Middle frontal gyrus (tissue), 1 donor: ENCODE measurements around the gene ZNF385B.

ENCODE experiments used
- DNase-seq: peaks from one replicate; pipeline ENCODE4 v3.0.0-alpha.2; 2015; ENCODE audit warnings: low spot score; ENCODE audit errors: extremely low spot score

ZNF385B gene

DNA sequence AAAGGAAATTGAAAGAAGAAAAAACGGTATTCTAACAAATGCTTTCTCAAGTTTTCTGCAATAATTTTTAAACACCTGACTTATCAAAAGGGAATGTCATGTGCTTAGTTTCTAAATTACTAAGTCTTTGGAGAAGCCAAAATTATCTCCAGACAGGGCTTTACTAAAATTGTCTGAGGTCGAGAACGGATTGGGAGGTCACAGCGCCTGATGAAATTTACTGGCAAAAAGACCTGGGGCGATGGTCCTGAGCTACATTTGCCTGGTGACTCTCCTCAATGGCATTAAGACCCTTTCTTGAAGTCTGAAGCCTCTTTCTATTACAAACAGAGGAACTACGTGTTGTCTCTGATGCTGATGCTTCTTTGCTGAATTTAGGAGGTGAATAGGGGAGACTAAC, 305.0 kb downstream of the ZNF385B start:
- DNase-seq: no peak

DNA sequence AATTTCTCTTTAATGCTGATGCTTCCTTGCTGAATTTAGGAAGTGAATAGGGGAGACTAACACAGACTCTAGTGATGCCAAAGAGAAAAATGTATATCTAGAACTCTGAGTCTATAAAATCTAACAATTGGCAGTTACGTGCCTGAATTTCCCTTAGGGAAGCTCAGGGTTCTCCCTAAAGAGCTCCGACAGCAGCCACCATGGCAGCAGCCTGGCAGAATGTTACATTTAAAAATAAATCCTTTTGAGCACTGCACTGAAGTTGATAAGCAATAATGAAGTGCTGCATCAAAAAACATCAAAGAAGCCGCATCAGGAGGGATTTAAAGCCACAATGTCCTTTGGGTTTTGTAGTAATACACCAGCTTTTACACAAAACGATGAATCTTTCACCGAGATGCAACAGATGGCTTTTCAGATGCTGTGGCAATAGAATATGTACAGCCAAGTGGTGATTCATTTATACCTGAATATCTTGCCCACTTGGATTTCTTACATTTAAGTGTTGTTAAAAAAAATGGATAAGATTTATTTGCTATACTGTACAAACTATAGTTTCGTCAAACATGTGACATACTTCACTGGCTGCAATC, 305.6 kb downstream of the ZNF385B start:
- DNase-seq: no peak

DNA sequence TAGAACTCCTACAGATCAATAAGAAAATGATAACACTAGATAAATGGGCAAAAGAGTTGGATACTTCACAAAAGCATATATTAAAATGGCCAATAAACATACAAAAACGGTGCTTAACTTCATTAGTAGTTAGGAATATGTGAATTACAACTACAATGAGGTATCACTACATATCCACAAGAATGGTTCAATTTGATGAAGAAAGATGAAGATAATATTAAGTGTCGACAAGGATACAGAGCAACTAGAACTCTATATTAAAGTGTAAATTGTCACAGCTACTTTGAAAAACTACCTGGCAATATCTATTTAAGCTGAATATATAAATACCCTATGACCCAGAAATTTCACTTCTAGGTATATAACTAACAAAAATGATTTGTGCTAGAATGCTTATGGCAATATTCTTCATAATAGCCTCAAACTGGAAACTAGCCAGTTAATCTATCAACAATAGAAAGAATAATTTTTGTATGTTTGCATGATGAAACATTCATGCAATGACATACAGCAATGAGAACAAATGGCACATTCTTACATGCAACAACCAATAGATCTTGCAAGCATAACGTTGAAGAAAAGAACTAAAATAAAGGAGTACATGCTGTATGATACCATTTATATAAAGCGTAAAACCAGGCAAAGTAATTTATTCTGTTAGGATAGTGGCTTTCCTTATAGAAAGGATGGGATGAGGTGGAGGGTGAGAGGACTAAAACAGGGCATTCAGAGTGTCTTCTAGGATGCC, 306.6 kb downstream of the ZNF385B start:
- no peak for DNase-seq

DNA sequence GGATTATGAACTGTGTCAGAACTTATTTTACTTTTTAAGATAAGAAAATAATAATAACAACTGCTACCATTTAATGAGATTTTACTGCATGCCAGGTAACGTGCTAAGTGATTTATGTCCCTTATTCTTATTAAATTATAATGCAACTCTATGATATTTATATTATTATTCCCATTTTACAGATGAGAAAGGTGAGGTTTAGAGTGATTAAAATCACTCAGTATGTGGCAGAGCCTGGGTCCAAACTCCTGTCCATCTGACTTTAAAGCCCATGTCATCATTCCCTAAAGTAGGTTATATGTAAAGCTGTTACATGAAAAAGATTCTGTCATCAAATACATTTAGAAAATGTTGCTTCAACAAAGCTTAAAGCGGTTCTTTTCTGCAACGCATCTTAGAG, 308.0 kb downstream of the ZNF385B start:
- no peak for DNase-seq

DNA sequence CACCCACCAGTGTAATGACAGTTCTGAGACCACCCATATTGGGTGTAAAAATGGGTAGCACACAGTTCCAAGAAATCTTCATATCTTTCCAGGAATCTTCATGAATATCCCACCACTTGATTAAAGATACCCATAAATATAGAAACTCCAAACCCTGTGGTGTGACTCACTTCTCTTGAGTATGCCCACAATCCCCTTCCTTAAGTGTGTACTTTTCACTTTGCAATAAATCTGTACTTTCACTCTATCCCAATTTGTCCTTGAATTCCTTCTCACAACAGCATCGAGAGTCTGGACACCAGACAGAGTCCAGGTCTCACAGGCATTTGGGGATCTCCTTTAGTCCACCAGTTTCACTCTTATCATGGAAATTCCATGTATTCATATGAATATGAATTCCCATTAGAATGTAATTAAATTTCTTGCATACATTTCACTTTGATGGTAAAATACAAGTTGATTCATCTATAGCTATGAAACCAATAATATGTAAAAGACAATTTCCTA, 309.8 kb downstream of the ZNF385B start:
- DNase-seq: no peak

DNA sequence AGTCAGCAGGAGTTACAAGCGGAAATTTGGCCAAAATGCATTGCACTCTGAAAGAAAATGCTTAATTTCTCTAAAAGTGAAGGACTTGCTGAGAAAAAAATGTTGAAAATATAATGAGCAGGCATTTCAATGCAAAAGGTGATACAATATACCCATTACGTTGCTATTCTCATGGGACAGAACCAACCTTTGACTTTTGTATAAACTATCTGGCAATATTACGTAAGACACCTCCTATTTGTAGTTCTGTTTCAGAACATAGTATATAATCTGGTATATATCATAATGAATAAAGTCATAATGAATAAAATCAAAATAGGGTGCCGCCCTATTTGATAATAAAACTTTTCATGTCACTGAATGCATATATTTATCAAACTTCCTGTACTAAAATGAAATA, 310.6 kb downstream of the ZNF385B start:
- no peak for DNase-seq

DNA sequence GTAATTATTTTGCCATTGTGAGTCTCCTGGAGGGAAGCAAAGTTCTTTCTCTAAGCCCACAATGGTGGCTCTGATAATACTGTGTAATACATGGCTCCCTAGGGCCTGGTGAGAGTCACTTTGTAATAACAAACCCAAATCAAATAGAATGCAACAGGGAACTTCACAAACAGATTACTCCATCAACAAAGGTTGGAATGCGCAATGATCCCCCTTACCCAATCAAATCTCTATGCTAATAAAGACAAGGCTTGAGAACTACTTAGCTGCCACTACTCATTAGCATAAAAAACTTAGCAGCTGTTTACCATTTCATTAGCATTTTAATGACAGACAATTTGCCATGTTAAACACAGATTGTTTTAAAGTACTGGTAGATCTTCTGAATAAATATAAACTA, 311.2 kb downstream of the ZNF385B start:
- no peak for DNase-seq

DNA sequence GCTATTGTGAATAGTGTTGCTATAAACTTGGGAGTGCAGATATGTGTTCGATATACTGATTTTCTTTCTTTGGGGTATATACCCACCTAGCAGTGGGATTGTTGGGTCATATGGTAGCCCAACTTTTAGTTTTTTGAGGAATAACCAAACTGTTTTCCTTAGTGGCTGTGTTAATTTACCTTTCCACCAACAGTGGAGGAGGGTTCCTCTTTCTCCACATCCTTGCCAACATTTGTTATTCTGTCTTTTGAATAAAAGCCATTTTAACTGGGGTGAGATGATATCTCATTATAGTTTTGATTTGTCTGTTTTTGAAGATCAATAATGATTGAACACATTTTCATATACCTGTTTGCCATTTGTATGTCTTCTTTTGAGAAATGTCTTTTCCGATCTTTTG, 314.8 kb downstream of the ZNF385B start:
- DNase-seq: no peak

DNA sequence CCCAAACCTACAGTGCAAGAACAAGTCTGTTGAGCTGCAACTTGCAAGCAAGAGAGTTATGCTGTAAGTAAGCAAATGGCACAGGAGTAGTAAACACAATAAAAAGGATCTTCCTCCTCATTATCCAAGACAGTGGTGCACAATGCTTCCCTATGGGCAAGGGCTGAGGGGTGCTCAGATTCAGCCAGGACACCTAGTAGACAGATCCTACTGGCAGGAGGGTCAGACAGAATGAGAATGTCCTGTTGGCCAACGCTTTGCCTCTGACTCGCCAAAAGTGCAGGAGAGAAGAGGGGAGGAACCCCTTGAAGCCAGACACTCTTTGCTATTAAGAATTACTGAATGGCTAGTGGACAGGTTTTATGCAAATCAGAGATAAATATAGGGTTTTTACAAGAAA, 316.4 kb downstream of the ZNF385B start:
- DNase-seq: no peak

DNA sequence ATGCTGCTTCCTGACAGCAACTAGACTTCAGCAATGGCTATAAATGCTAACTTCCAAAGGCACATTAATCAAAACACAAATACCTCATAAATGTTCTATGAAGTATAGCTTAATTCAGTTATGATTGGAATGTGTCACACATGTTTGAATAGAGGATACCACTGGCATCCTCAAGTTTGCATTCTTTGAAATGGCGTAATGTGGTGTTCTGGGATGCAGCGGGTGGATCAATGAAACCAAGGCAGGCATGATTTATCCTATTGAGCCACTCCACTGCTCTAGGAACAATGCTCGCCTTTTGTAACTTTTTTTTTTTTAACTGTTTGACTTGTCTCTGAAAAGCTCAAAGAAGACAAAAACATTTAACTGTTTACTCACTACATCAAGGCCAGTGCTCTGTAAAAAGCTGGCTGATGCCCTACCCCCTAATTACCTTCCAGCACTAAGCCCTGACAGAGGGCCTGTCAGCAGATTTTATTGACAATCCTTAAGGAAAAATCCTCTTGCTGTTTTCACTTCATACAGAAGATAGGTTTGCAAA, 318.0 kb downstream of the ZNF385B start:
- no peak for DNase-seq

DNA sequence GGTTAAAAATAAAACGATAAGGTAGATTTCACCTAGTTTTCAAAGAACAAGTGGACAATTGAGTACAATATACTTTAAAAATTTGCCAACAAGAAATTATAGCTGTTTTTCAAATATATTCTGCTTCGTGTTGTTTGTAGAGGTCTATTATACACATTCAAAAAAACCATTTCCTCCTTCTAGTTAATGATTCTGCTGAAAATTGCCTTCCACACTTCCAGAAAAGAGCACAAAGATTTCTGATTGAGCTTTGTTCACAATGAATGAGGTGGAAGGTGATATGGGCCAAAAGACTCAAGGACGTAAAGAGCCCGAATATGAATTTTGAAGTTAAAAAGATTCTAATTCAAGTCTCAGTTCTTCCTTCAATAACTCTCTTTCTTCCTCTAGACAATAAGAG, 319.8 kb downstream of the ZNF385B start:
- no peak for DNase-seq

DNA sequence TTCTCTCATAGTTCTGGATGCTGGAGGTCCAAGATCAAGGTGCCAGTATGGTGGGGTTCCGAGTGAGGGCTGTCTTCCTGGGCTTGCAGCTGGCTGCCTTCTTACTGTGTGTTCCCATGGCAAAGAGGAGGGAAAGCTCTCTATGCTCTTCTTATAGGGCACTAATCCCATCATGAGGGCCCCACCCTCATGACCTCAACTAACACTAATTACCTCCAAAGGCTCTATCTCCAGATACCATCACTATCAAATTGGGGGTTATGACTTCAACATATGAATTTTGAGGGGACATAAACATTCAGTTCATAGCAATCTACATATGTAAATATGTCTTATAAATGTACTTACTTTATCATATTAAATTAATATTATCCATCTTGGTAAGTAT, 322.3 kb downstream of the ZNF385B start:
- no peak for DNase-seq

DNA sequence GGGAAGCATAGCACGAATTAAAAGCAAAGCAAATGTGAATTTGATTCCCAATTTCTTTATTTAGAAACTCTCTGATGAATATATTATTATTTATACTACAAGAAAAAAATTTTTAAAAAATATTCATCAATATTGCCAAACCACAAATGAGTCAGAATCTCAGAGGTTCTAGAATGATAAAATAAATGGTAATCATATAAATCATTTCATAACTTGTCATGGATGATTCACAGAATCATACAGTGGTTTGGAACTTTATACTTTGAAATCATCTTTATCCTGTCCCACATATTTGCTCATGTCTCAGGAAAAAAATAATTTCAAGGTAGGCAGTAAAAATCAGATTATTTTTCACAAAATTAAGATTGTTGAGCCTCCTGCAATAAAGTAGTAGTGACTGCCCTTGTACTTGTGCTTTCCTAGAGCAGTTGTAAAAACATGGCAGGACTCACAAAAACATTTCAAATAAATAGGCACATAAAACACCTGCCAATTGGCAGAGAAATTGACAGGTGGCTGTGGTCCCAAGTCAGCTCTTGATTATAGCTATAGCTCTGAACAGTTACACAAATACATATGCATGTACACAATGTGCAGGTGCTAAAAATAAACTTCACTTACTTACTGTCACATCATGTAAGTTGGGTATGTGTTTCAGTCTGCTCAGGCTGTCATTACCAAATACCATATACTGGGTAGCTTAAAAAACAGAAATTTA, 322.8 kb downstream of the ZNF385B start:
- DNase-seq: no peak

DNA sequence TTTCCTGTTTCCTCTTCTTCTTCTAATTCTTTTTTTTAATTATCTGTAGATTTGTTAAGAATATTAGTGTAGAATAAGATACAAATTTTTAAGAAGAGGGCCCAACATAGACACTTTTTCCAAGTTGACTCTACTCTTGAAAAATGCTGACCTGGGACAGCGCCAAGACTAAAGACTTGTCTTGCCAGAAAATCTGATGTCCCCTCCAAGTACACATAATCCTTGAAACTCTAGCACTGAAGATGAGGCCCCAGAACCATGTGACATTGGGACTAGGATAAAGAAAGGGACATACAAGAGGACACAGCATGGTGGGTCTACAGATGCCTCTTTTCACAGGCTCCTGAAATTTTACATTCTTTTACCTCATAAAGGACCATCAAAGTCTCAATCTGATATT, 325.2 kb downstream of the ZNF385B start:
- DNase-seq: no peak

DNA sequence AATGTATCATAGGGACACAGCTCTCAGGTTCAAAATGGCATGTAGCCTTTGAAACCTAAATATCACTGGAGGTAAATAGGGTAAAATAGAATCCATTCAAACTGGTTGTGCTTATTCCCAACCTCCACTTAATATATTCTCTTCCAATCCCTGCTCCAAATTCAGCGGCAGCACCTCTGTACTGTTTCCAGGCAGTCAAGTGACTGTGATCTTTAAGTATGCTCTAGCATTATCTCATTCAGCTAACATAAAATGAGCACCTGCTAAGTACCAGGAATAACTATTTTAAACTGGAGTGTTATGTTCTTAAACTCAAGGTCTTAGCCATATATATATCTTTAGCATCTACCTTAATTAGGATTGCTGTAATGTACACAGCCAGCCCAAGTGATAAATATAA, 327.5 kb downstream of the ZNF385B start:
- no peak for DNase-seq

DNA sequence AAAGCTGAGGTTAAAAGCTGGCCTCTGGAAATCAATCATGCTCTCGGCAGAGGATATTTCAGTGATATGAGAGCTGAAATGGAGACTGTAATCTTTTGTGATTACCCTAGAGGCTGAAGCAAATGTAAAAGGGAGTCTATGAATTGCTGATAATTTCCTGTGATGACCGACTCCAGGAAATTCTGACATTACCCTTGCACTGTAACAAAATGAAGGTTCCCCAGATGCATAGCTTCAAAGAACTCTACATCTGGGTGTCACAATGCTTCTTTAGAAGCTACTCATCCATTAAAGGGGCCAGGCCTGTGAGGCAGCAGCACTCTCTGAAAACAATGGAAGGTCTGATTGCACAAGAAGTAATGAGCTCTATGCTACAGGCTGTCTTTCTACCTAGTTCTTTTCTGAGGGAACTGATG, 328.5 kb downstream of the ZNF385B start:
- DNase-seq: no peak

DNA sequence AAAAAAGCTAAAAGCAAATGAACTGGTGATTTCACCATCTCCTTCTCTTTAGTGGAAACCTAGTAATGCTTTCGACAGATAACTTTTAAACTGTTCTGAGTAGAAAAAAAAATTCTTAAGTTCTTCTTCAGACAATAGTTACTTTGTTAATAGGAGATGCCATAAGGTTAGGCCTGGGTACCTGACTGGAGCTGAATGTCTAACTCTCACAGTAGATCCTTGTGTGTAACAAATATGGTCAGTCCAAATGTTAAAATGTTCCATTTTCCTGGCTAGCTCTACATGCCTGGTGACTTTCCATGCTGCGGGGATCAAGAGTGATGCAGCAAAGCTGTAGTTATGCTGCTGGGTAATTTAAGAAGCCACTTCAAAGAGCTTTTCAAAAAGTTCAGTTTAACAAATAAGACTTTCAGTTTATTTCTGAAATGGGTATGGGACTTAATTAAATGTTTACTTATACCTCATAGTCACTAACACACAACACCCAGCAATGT, 332.8 kb downstream of the ZNF385B start:
- no peak for DNase-seq

DNA sequence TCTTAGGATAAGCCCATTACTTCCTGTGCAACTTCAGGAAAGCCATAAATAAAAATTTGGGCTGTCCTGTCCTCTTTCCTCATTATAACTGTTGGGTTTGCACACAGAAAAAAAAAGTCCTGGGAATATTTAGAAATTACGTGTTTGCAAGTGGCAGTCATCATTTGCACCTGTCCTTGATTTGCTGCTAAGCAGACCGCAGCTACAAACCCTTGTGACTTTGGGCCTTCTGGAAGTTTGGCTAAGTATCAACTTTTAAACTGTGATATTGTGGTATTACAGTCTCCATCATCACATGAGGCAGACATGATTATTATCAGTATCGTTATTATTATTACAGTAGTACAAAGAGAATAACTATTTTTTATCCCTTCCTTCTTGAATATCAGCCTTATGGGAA, 336.1 kb downstream of the ZNF385B start:
- DNase-seq: no peak

DNA sequence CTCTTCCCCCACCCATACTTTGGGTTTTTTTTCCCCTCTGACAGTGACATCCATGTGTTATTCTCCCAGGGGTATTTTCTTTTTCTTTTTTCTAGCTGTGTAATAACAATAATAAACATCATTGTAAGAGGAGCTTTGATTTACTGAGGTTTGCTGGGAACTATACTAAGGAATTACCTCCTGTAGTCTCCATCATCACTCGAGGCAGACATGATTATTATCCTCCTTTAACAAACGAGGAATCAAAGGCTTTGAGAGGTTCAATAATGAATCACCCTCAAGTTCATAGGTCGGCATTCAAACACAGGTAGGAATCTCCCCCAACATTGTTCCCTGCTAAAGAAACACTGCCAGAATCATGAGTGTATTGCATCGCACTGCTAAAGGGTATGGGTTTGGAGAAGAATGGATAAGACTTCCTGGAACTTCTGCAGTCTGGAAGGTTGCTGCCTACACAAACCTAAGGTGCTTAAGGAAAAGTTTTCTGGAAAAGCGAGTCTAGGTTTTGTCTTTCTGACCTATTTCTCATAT, 336.5 kb downstream of the ZNF385B start:
- no peak for DNase-seq

DNA sequence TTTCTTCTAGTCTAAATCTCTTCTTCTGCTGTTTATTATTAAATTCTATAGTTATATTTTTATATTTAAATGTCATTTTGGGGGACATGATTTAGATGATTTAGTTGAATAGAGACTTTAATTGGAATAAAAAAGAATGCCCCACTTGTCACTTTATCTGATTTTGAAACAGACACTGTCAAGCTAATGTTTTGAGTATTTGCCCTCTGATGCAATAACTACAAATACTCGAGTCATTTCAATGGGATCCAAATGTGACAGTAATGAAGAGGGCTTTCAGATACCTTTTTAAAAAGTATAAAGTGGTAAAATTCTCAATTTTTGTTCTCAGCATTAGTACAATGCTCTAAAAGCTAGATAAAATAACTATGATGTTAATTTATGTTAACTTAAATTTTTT, 339.5 kb downstream of the ZNF385B start:
- no peak for DNase-seq

DNA sequence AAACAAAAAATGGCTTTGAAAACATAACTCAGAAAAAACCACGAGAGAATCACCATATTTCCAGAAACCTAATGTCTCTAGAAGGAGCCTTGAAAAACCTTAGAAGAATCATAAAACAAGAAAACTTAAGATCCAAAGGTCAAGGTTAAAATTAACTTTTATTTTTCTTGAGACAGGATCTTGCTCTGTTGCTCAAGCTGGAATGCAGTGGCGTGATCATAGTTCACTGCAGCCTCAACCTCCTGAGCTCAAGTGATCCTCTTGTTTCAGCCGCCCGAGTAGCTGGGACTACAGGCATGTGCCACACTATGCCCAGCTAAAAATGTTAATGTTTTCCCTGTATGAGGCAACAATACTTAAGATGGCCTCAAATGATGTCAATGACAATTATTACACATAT, 342.6 kb downstream of the ZNF385B start:
- no peak for DNase-seq

DNA sequence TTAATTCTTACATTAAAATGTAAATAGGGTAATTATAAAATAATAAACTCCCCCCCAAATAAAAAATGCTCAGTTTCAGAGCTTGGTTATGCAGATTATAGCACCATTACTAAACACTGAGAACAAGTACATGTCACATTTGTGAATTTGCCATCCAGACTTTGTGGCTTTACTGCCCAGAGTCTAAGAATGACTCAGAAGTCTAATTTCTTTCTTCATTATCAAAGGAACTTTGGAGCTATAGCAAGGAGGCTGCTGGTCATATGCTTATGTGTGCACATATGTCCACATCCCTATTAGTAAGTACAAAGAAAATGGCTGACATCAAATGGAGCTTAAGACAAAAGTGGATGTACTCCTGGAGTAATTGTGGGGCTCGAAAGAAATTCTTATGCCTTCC, 348.2 kb downstream of the ZNF385B start:
- no peak for DNase-seq
